Bronchial epithelial cell (primary cell): ENCODE measurements around the gene KDF1. TPM values are rescaled to one million over a fixed set of nuclear protein-coding genes. Genes with fewer than 3 reads are reported as not detected.
A peak's percentile ranks its signal among the peaks of the same experiment; 100 is the strongest.

Experiments used
- DNase-seq: peaks from one replicate; pipeline ENCODE4 v3.0.0-alpha.2; 2010; ENCODE audit warnings: low read depth
- FAIRE-seq: peaks from 2 replicates; lab custom pipeline; 2011; peaks lifted over from hg19 to GRCh38; lab: Jason Lieb, UNC
- H3K27me3 ChIP-seq: 2 replicates; pipeline ENCODE4 v1.5.1; 2011; ENCODE audit warnings: low read length; ENCODE audit not compliant: control insufficient read depth, insufficient read depth
- H3K36me3 ChIP-seq: 2 replicates; pipeline ENCODE4 v1.5.1; 2011; ENCODE audit warnings: low read length; ENCODE audit not compliant: control insufficient read depth, insufficient read depth
- H3K4me3 ChIP-seq: 2 replicates; pipeline ENCODE4 v1.5.1; 2011; ENCODE audit warnings: mild to moderate bottlenecking, low read depth, low read length, control low read depth
- CTCF ChIP-seq: IDR thresholded peaks from 2 replicates; pipeline ENCODE4 v1.5.1; 2011; ENCODE audit warnings: mild to moderate bottlenecking, moderate library complexity, low read length, control low read depth, inconsistent platforms; ENCODE audit not compliant: insufficient read depth, severe bottlenecking
- total RNA-seq: library from RNA; depleted of rRNA; stranded (reverse); fragments of >200 nt; gene quantifications from 2 replicates; pipeline ENCODE4 v1.2.1, GENCODE V29; 2014

The KDF1 gene
- total RNA-seq, 1 donor from 2014 or later = 13.2 TPM

- Histone ChIP-seq H3K4me3 (no peak overlapping the region), H3K36me3 (peaks cover 25% of the 10 kb centered on the region), H3K27me3 (no peaks in the 10 kb centered on the region)
- TF ChIP-seq CTCF = no peak
- FAIRE-seq (peak; percentile 82), DNase-seq (no peak)
These were observed 19.0 kb downstream of the KDF1 start for GRCh38 chr1:26941311-26941710.

- H3K27me3 ChIP-seq = no peaks in the 10 kb centered on the region
- no peak for DNase-seq
- FAIRE-seq = peak; percentile 82
- TF ChIP-seq CTCF = no peak
- no peak overlapping the region for H3K4me3 ChIP-seq
- peaks cover 16% of the 10 kb centered on the region for H3K36me3 ChIP-seq
These were observed 21.6 kb downstream of the KDF1 start for GRCh38 chr1:26938659-26939025.

GRCh38 chr1:26938004-26938658 lies 22.1 kb downstream of the KDF1 start:
- DNase-seq = no peak
- Histone ChIP-seq H3K36me3 (peaks cover 15% of the 10 kb centered on the region), H3K27me3 (no peaks in the 10 kb centered on the region), H3K4me3 (no peak overlapping the region)
- TF ChIP-seq CTCF = no peak
- no peak for FAIRE-seq

GRCh38 chr1:26936823-26937222 lies 23.4 kb downstream of the KDF1 start:
- no peak for TF ChIP-seq CTCF
- DNase-seq (no peak), FAIRE-seq (no peak)
- H3K36me3 ChIP-seq = peaks cover 10% of the 10 kb centered on the region
- no peak overlapping the region for H3K4me3 ChIP-seq
- no peaks in the 10 kb centered on the region for H3K27me3 ChIP-seq

GRCh38 chr1:26932531-26932930 lies 27.7 kb downstream of the KDF1 start:
- FAIRE-seq = no peak

More at GRCh38 chr1:26932531-26932930, 27.7 kb downstream of the KDF1 start:
- no peak for TF ChIP-seq CTCF
- DNase-seq = no peak
- Histone ChIP-seq H3K27me3 (no peaks in the 10 kb centered on the region), H3K36me3 (peaks cover 8% of the 10 kb centered on the region), H3K4me3 (no peak overlapping the region)
